Stimulated activated CD4-positive, alpha-beta T cell treated with anti-CD3 and anti-CD28 coated beads, Interleukin-12 subunit alpha, Interleukin-12 subunit beta, amount 100 ng/mL, for 48 hours (primary cell): ENCODE data around the gene MXRA8.
"Not testable (repeated sequence)": the region's sequence is repeated elsewhere in the genome, so short reads cannot be mapped to it uniquely, and the experiment has no call there.

Source experiments
- DNase-seq, 3 donors: peaks; one replicate each; pipeline ENCODE4 v3.0.0-alpha.2; 2020; ENCODE audit warnings: low read depth in 2 of 3, low spot score in 1 of 3

The MXRA8 gene

DNA sequence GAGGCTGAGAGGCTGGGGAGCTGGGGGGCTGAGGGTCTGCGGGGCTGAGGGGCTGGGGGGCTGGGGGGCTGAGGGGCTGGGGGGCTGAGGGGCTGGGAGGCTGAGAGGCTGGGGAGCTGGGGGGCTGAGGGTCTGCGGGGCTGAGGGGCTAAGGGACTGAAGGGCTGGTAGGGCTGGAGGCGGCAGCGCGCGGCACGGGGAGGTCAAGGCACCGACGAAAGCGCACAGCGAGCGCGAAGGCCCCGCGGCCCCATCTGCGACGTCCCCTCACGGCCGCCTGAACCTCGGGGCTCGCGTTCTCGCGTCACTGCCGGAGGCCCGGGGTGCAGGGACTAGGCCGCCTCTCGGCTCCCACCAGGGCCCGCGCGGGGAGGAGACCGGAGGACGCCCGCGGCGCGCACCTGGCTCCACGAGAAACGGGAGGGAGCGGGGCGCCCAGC, 34.3 kb downstream of the MXRA8 start:
- no peak for DNase-seq

GRCh38 chr1:1322952-1323351, 35.4 kb downstream of the MXRA8 start:
- no peak for DNase-seq

GRCh38 chr1:1322418-1322817, 35.9 kb downstream of the MXRA8 start:
- no peak for DNase-seq

GRCh38 chr1:1321477-1321876, 36.9 kb downstream of the MXRA8 start:
- DNase-seq: no peak

GRCh38 chr1:1320666-1321448, 37.5 kb downstream of the MXRA8 start:
- no peak for DNase-seq

- DNase-seq: no peak
Observed at GRCh38 chr1:1319646-1319941, 38.8 kb downstream of the MXRA8 start.

- DNase-seq: no peak
Observed at GRCh38 chr1:1318777-1319645, 39.3 kb downstream of the MXRA8 start.

DNA sequence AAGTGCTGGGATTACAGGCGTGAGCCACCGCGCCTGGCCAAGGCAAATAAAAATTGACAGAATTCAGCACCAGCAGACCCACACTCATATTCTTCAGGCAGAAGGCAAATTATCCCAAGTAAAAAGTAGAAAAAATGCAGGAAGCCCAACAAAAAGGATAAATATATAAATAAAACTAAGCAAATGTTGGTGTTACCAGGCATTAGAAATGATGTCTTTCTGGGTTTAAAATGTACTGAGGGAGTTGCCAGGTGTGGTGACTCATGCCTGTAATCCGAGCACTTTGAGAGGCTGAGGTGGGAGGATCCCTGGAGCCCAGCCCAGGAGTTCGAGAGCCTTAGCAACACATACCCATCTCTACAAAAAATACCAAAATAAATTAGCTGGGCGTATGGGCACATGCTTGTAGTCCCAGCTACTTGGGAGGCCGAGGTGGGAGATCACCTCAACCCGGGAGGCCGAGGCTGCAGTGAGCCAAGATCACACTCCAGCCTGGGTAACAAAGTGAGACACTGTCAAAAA, 40.2 kb downstream of the MXRA8 start:
- no peak for DNase-seq

DNA sequence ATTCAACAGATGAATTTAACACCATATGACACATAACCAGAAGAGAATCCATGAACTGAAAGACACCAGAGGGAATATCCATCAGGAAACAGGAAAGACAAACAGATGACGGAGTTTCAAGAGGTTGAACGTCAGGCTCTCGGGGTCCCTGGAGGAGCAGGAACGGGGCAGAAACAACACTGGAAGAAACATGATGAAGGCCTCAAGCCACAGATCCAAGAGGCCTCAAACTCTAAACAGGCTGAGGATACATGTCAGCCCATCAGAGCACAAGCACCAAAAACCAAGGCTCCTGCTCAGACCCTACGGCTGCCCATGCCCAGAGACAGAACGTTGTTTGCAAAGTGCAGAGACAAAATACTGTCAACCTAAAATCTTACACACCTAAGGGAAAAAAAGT, 40.9 kb downstream of the MXRA8 start:
- no peak for DNase-seq

DNA sequence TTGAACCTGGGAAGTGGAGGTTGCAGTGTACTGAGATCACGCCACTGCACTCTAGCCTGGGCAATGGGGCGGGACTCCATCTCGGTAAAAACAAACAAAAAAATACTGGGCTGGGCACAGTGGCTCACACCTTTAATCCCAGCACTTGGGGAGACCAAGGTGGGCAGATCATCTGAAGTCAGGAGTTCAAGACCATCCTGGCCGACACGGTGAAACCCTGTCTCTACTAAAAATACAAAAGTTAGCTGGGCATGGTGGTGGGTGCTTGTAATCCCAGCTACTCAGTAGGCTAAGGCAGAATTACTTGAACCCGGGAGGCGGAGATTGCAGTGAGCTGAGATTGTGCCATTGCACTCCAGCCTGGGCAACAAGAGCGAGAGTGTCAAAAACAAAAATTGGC, 42.2 kb downstream of the MXRA8 start:
- DNase-seq: not testable (repeated sequence)

- no peak for DNase-seq
Observed at GRCh38 chr1:1315435-1315954, 42.9 kb downstream of the MXRA8 start.

DNA sequence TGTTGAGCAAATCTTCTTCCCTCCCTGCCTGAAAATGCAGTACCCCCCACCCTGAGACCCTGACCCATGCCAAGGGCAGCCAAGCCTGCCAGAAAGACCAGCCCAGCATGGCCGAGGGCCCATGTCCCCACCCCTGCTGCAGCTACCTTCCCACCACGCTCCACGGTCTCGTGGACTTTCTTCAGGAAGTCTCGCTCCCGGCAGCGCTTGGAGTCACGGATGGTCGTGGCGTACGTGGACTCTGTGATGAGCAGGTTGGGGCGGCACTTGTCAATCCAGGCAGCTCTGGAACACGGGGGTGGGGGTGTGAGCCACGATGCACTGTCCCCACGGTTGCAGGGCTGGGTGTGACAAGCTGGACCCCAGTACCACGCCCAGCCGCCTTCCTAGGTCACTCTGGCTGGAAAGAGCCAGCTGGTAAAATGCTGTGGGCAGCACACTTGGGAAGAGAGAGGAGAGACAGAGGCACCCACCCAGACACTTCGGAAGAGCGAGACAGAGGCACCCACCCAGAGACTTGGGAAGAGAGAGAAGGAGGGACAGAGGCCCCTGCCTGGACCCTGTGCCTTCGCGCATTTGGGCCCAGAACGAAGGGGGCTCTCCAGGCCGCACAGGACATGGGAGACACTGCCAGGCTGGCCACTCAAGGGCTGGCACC, 43.5 kb downstream of the MXRA8 start:
- no peak for DNase-seq

DNA sequence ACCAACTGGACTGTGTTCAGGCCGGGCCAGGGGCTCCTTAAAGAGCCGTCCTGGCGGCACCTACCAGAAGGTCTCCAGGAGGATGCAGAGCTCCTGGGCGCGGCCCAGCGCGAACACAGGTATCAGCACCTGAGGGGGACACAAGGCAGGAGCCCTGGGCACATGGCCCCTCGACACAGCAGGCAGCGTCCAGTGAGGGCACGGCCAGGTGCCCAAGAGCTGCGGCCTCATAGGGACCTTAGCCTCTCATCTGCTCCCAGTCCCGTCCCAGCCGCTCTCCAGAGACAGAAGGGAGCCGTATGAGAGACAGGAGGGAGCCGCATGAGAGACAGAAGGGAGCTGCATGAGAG, 44.1 kb downstream of the MXRA8 start:
- DNase-seq: no peak

GRCh38 chr1:1313500-1314236, 44.7 kb downstream of the MXRA8 start:
- DNase-seq: no peak

DNA sequence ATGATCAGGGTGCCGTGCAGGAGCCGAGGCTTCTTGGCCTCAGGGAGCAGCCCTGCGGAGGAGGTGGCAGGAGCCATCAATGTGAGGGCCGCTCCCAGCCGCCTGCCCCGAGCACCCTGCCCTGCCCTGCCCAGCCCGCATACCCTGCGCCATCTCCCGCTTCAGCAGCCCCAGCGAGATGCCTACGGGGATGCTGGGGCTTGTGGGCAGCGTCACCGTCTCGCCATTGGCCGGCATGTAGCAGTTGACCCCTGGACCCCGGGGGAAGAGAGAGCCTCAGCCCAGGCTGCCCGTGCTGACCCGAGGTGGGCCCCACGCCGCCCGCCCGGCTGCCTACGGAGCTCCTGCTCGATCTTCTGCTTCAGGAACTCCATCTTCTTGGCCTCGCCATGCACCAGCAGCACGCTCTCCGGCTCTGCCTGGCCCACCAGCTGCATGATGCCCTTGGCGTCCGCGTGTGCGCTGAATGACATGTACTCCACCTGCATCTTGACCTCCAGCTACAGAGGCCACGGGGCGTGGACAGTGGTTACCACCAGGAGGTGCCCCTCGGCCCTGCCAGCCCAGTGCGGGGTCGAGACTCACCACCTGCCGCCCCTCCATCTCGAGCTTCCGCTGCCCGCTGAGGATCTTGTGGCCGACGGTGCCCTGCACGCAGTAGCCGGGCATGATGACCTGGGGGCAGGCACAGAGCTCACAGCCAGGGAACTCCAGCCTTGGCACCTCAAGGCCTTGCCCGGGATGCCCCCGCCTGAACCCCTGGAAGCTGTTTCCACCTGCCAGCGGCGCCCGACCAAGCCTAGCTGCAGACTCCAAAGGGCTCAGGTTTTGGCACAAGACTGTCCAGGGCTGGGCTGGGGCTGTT, 45.7 kb downstream of the MXRA8 start:
- no peak for DNase-seq

- no peak for DNase-seq
Observed at GRCh38 chr1:1311107-1312104, 46.9 kb downstream of the MXRA8 start.

DNA sequence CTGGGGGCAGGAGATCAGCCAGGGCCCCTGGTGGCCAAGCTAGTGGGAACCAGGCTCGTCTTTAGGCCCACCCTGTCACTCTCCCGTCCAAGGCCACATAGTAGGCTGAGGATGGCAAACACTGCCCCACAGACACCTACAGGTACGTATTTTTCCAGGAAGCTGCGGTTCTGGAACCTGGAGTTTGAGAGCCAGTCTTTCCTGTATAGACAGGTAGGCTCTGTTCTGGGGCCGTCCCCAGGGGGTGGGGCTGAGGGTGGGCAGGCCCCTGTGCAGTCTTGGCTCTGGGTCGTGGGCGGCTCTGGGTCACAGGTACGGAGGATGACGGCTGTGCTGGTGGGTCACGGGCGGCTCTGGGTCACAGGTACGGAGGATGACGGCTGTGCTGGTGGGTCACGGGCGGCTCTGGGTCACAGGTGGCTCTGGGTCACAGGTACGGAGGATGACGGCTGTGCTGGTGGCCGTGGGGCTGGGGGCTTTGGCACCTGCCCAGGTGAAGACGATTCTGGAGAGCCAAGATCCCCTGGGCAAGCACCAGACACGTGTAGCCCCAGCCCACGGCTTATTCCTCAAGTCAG, 47.8 kb downstream of the MXRA8 start:
- no peak for DNase-seq

DNA sequence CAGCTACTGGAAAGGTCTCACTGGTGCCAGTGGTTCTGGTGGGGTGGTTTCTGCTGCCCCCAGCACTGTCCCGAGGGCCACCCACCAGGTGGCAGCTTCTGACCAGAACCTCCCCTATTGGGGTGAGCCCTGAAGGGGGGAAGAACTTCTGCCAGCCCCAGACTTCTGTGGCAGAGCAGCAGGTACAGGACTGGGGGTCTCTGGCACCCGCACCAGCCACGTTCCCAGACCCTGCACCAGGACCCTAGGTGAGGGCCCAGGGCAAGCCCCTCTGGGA, 48.3 kb downstream of the MXRA8 start:
- no peak for DNase-seq
